B cell (primary cell): ENCODE data around the gene CATSPER3. TPM values are rescaled to one million over a fixed set of nuclear protein-coding genes. Genes with fewer than 3 reads are reported as not detected.

Source experiments
- ATAC-seq: fragments of 200-7000 bp; cut with Tn5 transposase; one replicate; pipeline ENCODE4 v1.10.0; 2021; ENCODE audit warnings: low read depth, mild to moderate bottlenecking, moderate number of reproducible peaks, moderate library complexity
- CTCF ChIA-PET: fragments of 350-600 bp; sonication (Branson Sonifier 250); formaldehyde crosslinking; loops from one replicate; lab custom pipeline; 2021; ENCODE audit warnings: antibody characterized with exemption, inconsistent platforms; lab: Charles Lee
- POLR2A ChIA-PET: fragments of 350-600 bp; sonication (Branson Sonifier 250); formaldehyde crosslinking; loops from one replicate; lab custom pipeline; 2021; ENCODE audit warnings: antibody characterized with exemption; lab: Charles Lee
- DNase-seq: peaks from one replicate; pipeline ENCODE4 v3.0.0; 2013
- H2AFZ ChIP-seq: 2 replicates; pipeline ENCODE4 v1.6.1; 2012; ENCODE audit warnings: mild to moderate bottlenecking, low read depth, low read length; ENCODE audit not compliant: insufficient read depth, poor library complexity, severe bottlenecking
- H3K27ac ChIP-seq, 2 donors: 1 replicate in 1 of 2; 2 replicates in 1 of 2; pipeline ENCODE4 v1.5.1; 2012 to 2013; ENCODE audit warnings: low read length in 2 of 2, mild to moderate bottlenecking in 2 of 2, moderate library complexity in 1 of 2
- H3K27me3 ChIP-seq, 4 experiments: fragments of 200-600 bp in 1 of 4; sonication (generic) in 1 of 4; replicated peaks in 1 of 4; 1 replicate in 2 of 4; 2 replicates in 2 of 4; pipeline versions ENCODE4 v1.6.1 to v1.7.0; 2013 to 2016; ENCODE audit warnings: low read length in 3 of 4, mild to moderate bottlenecking in 2 of 4, mixed read lengths in 1 of 4, moderate library complexity in 1 of 4; ENCODE audit not compliant: insufficient read depth in 4 of 4, control insufficient read depth in 3 of 4; ENCODE audit errors: control extremely low read depth in 1 of 4
- H3K36me3 ChIP-seq, 2 experiments: replicated peaks in 1 of 2; 1 replicate in 1 of 2; 2 replicates in 1 of 2; pipeline versions ENCODE4 v1.6.1 to v1.7.1; 2013; ENCODE audit warnings: low read length in 1 of 2; ENCODE audit not compliant: insufficient read depth in 2 of 2, control insufficient read depth in 1 of 2; ENCODE audit errors: control extremely low read depth in 1 of 2, extremely low read depth in 1 of 2
- H3K4me1 ChIP-seq, 2 donors: fragments of 200-600 bp in 1 of 2; sonication (generic) in 1 of 2; 1 replicate in 1 of 2; 2 replicates in 1 of 2; pipeline versions ENCODE4 v1.5.1 to v1.6.1; 2013 to 2017; ENCODE audit warnings: low read length in 2 of 2; ENCODE audit not compliant: control insufficient read depth in 2 of 2, insufficient read depth in 2 of 2
- H3K4me2 ChIP-seq: replicated peaks from 2 replicates; pipeline ENCODE3; 2012; ENCODE audit warnings: mild to moderate bottlenecking, low read depth, low read length; ENCODE audit not compliant: poor library complexity, severe bottlenecking
- H3K4me3 ChIP-seq, 5 experiments: fragments of 200-600 bp in 1 of 5; sonication (generic) in 1 of 5; 1 replicate in 3 of 5; 2 replicates in 2 of 5; pipeline versions ENCODE4 v1.5.1 to v1.7.0; 2011 to 2016; ENCODE audit warnings: low read length in 4 of 5, mild to moderate bottlenecking in 4 of 5, low read depth in 2 of 5, control low read depth in 1 of 5, moderate library complexity in 1 of 5; ENCODE audit not compliant: insufficient read depth in 1 of 5; ENCODE audit errors: control extremely low read depth in 1 of 5, extremely low read depth in 1 of 5
- H3K79me2 ChIP-seq: fragments of 200-600 bp; sonication (generic); one replicate; pipeline ENCODE4 v1.6.0; 2016; ENCODE audit warnings: low read length; ENCODE audit not compliant: control insufficient read depth, insufficient read depth
- H3K9ac ChIP-seq: fragments of 200-600 bp; sonication (generic); 2 replicates; pipeline ENCODE4 v1.6.1; 2017; ENCODE audit warnings: mild to moderate bottlenecking, low read length, moderate library complexity
- H3K9me3 ChIP-seq, 3 donors: one replicate each; pipeline versions ENCODE4 v1.6.1 to v1.7.1; 2013; ENCODE audit warnings: low read length in 2 of 3; ENCODE audit not compliant: control insufficient read depth in 2 of 3, insufficient read depth in 1 of 3; ENCODE audit errors: control extremely low read depth in 1 of 3
- H4K20me1 ChIP-seq: 2 replicates; pipeline ENCODE4 v1.6.0; 2012; ENCODE audit warnings: mild to moderate bottlenecking, low read length; ENCODE audit not compliant: insufficient read depth, control insufficient read depth, poor library complexity, severe bottlenecking
- H3K27ac Mint-ChIP-seq: one replicate; pipeline ENCODE4 v1.8.0; 2021; ENCODE audit warnings: mixed read lengths
- H3K27me3 Mint-ChIP-seq: one replicate; pipeline ENCODE4 v1.8.0; 2021; ENCODE audit warnings: mixed read lengths
- H3K4me1 Mint-ChIP-seq: one replicate; pipeline ENCODE4 v1.8.0; 2021; ENCODE audit warnings: mixed read lengths
- H3K4me3 Mint-ChIP-seq: one replicate; pipeline ENCODE4 v1.8.0; 2021; ENCODE audit warnings: mixed read lengths
- H3K9me3 Mint-ChIP-seq: one replicate; pipeline ENCODE4 v1.8.0; 2022; ENCODE audit warnings: mixed read lengths; ENCODE audit not compliant: insufficient read depth
- CTCF ChIP-seq: fragments of 200-600 bp; IDR thresholded peaks from one replicate; pipeline ENCODE4 v1.8.0; 2022; ENCODE audit warnings: antibody characterized with exemption, mild to moderate bottlenecking
- EZH2 ChIP-seq: IDR thresholded peaks from 2 replicates; pipeline ENCODE4 v1.6.1; 2012; ENCODE audit warnings: borderline replicate concordance, low read depth, mild to moderate bottlenecking, moderate library complexity, low read length; ENCODE audit not compliant: insufficient read depth, poor library complexity, severe bottlenecking
- WGBS: methylation state at CpG from one replicate; pipeline ENCODE4 v1.1.5; 2013; ENCODE audit warnings: missing lambda C conversion rate; ENCODE audit not compliant: insufficient coverage; 5-methylcytosine and 5-hydroxymethylcytosine counted together
- intact Hi-C: fragments of 100-400 bp; cut with micrococcal nuclease; formaldehyde crosslinking; loops from one replicate; pipeline ENCODE4 v1.10.0; 2022
- polyA plus RNA-seq: library from polyadenylated mRNA; depleted of rRNA; stranded (reverse); fragments of >200 nt; gene quantifications from 2 replicates; pipeline ENCODE4 v1.2.3, GENCODE V29; 2012
- total RNA-seq, 2 donors: library from RNA; stranded (reverse); fragments of 120-200 nt in 1 of 2; gene quantifications; 1 replicate in 1 of 2; 2 replicates in 1 of 2; pipeline versions ENCODE4 v1.2.3 to v1.2.4, GENCODE V29; 2013 to 2022

Gene CATSPER3
- total and polyA plus RNA-seq, 2 donors (not counting 1 experiment from before 2014, with no cell fraction given), result 0.79 to 1.3 TPM

- H4K20me1 ChIP-seq, result no peaks in the 10 kb centered on the region
- no peak overlapping the region for H3K4me2 ChIP-seq
- no peak overlapping the region for H3K9ac ChIP-seq
- CTCF ChIA-PET, result no interaction called here
- intact Hi-C loops, result no loop called here
- H3K27ac ChIP-seq, result no peak overlapping the region
- no peaks in the 10 kb centered on the region for H3K9me3 ChIP-seq
- H2AFZ ChIP-seq, result no peak overlapping the region
- no peak for ATAC-seq
- H3K4me3 ChIP-seq, result no peak overlapping the region
- no peaks in the 10 kb centered on the region for H3K79me2 ChIP-seq
- H3K9me3 Mint-ChIP-seq, result no peaks in the 10 kb centered on the region
- TF ChIP-seq EZH2 (no peak), CTCF (no peak)
- H3K4me1 Mint-ChIP-seq, result no peaks in the 10 kb centered on the region
- no peak overlapping the region for H3K4me3 Mint-ChIP-seq
- no peak overlapping the region for H3K27ac Mint-ChIP-seq
- DNase-seq, result no peak
- no peaks in the 10 kb centered on the region for H3K36me3 ChIP-seq
- H3K4me1 ChIP-seq, result no peaks in the 10 kb centered on the region
- peaks cover 8% of the 10 kb centered on the region for H3K27me3 Mint-ChIP-seq
- POLR2A ChIA-PET, result no interaction called here
- H3K27me3 ChIP-seq, result peaks cover 0 to 4% (median 0%) of the 10 kb centered on the region in 4 experiments
- 93% methylated on average over 3 of the region's 5 CpGs for WGBS
Observed at GRCh38 chr5:135012951-135013391, 45.3 kb downstream of the CATSPER3 start.

- intact Hi-C loops, result no loop called here
- no peaks in the 10 kb centered on the region for H3K79me2 ChIP-seq
- peaks cover 0 to 4% (median 0%) of the 10 kb centered on the region in 4 experiments for H3K27me3 ChIP-seq
- no peak for TF ChIP-seq EZH2
- TF ChIP-seq CTCF, result no peak
- no peaks in the 10 kb centered on the region for H3K9me3 ChIP-seq
- ChIA-PET POLR2A (no interaction called here), CTCF (no interaction called here)
- DNase-seq (no peak), ATAC-seq (no peak)
- WGBS, result 94% methylated on average over 6 of the region's 7 CpGs
- H2AFZ ChIP-seq, result no peak overlapping the region
- Mint-ChIP-seq H3K9me3 (no peaks in the 10 kb centered on the region), H3K4me1 (no peaks in the 10 kb centered on the region), H3K4me3 (no peak overlapping the region), H3K27me3 (peaks cover 12% of the 10 kb centered on the region), H3K27ac (no peak overlapping the region)
- no peaks in the 10 kb centered on the region for H3K4me1 ChIP-seq
- no peaks in the 10 kb centered on the region for H3K36me3 ChIP-seq
- H4K20me1 ChIP-seq, result no peaks in the 10 kb centered on the region
- no peak overlapping the region for H3K9ac ChIP-seq
- no peak overlapping the region for H3K27ac ChIP-seq
- H3K4me2 ChIP-seq, result no peak overlapping the region
- H3K4me3 ChIP-seq, result no peak overlapping the region
Observed at GRCh38 chr5:135013445-135013844, 45.7 kb downstream of the CATSPER3 start.
